Measurements from ENCODE around the gene CXXC1. TPM values are rescaled to one million over a fixed set of nuclear protein-coding genes. Genes with fewer than 3 reads are reported as not detected.
A peak's percentile ranks its signal among the peaks of the same experiment; 100 is the strongest.
"Not testable (repeated sequence)": the region's sequence is repeated elsewhere in the genome, so short reads cannot be mapped to it uniquely, and the experiment has no call there.

CXXC1 gene
- total RNA-seq = 10 to 100 TPM; 67.1 to 81.0 TPM
- long read RNA-seq, transcript CXXC1-201 (15 exons, 2,936 nt) = major isoform, 35 of 68 reads
- long read RNA-seq, partial matches to known transcripts = 11 of 68 reads
- long read RNA-seq, other reads (novel, unspliced or antisense) = 20 of 68 reads

- ATAC-seq = peak; percentile 91
- intact Hi-C loops (cut with DNase I, micrococcal nuclease) = no loop called here
- peak; percentile 98 to 99 for DNase-seq
Measured at GRCh38 chr18:50287441-50288347, at the start of gene CXXC1. Gene CXXC1 (minus strand): TSS chr18:50287692. CDS start chr18:50287589, 103 bp downstream.

GRCh38 chr18:50334546-50335152 is 47.2 kb upstream of the CXXC1 start:
- ATAC-seq (no peak), DNase-seq (no peak)
- intact Hi-C loops (cut with DNase I, micrococcal nuclease) = no loop called here

GRCh38 chr18:50331691-50332090 is 44.2 kb upstream of the CXXC1 start:
- ATAC-seq (no peak), DNase-seq (no peak)
- intact Hi-C loops (cut with DNase I, micrococcal nuclease) = no loop called here

GRCh38 chr18:50330176-50330575 is 42.7 kb upstream of the CXXC1 start:
- ATAC-seq (no peak), DNase-seq (no peak)
- intact Hi-C loops (cut with DNase I, micrococcal nuclease) = no loop called here

- DNase-seq (no peak), ATAC-seq (no peak)
- intact Hi-C loops (cut with DNase I, micrococcal nuclease) = no loop called here
Measured at GRCh38 chr18:50327983-50328382, 40.5 kb upstream of the CXXC1 start.

- intact Hi-C loops (cut with DNase I, micrococcal nuclease) = no loop called here
- ATAC-seq = no peak
- DNase-seq = no peak
Measured at GRCh38 chr18:50320719-50321118, 33.2 kb upstream of the CXXC1 start.

- intact Hi-C loops (cut with DNase I, micrococcal nuclease) = no loop called here
- DNase-seq (no peak), ATAC-seq (no peak)
Measured at GRCh38 chr18:50315100-50315871, 27.8 kb upstream of the CXXC1 start.

GRCh38 chr18:50313873-50314460 is 26.5 kb upstream of the CXXC1 start:
- ATAC-seq (no peak), DNase-seq (no peak)
- intact Hi-C loops (cut with DNase I, micrococcal nuclease) = no loop called here

GRCh38 chr18:50313031-50313607 is 25.6 kb upstream of the CXXC1 start:
- intact Hi-C loops (cut with DNase I, micrococcal nuclease) = no loop called here
- DNase-seq (no peak), ATAC-seq (no peak)

GRCh38 chr18:50312296-50313030 is 25.0 kb upstream of the CXXC1 start:
- ATAC-seq (no peak), DNase-seq (no peak)
- intact Hi-C loops (cut with DNase I, micrococcal nuclease) = no loop called here

GRCh38 chr18:50311650-50312049 is 24.2 kb upstream of the CXXC1 start:
- no peak for ATAC-seq
- no peak for DNase-seq
- intact Hi-C loops (cut with DNase I, micrococcal nuclease) = no loop called here

GRCh38 chr18:50310080-50310479 is 22.6 kb upstream of the CXXC1 start:
- no peak for ATAC-seq
- no peak for DNase-seq
- intact Hi-C loops (cut with DNase I, micrococcal nuclease) = no loop called here

- intact Hi-C loops (cut with DNase I, micrococcal nuclease); ATAC-seq; DNase-seq: not testable (repeated sequence)
Measured at GRCh38 chr18:50308851-50309250, 21.4 kb upstream of the CXXC1 start.

- ATAC-seq (peak; percentile 99), DNase-seq (peak; percentile 95 to 96)
- intact Hi-C loops (cut with DNase I, micrococcal nuclease) = no loop called here
Measured at GRCh38 chr18:50307738-50308470, 20.4 kb upstream of the CXXC1 start.

GRCh38 chr18:50307400-50307737 is 19.9 kb upstream of the CXXC1 start:
- DNase-seq (no peak), ATAC-seq (no peak)
- intact Hi-C loops (cut with DNase I, micrococcal nuclease) = no loop called here

- ATAC-seq = no peak
- intact Hi-C loops (cut with DNase I, micrococcal nuclease) = no loop called here
- no peak for DNase-seq
Measured at GRCh38 chr18:50306944-50307343, 19.5 kb upstream of the CXXC1 start.

- DNase-seq (no peak), ATAC-seq (no peak)
- intact Hi-C loops (cut with DNase I, micrococcal nuclease) = no loop called here
Measured at GRCh38 chr18:50301074-50301473, 13.6 kb upstream of the CXXC1 start.
